ENCODE measurements around the gene TLCD3A.

The TLCD3A gene

GRCh38 chr17:689556-690275, 42.7 kb upstream of the TLCD3A start:
- TF ChIP-seq CTCF (IDR thresholded peaks at IDR 0.05; ENCODE audit: low read depth, low read length, missing control alignments) = no peak
- no peak for DNase-seq (ENCODE audit: extremely low read depth, low read depth)

GRCh38 chr17:690361-690760, 42.0 kb upstream of the TLCD3A start:
- H3K4me3 ChIP-seq (replicated peaks; ENCODE audit: low read depth, low read length) = no peak overlapping the region
- no peak for DNase-seq (ENCODE audit: extremely low read depth, low read depth)
- TF ChIP-seq CTCF (IDR thresholded peaks at IDR 0.05; ENCODE audit: low read depth, low read length, missing control alignments) = no peak

More at GRCh38 chr17:689556-690275, 42.7 kb upstream of the TLCD3A start:
- no peak overlapping the region for H3K4me3 ChIP-seq (replicated peaks; ENCODE audit: low read depth, low read length)

- TF ChIP-seq CTCF (IDR thresholded peaks at IDR 0.05; ENCODE audit: low read depth, low read length, missing control alignments) = no peak
- no peak for DNase-seq (ENCODE audit: extremely low read depth, low read depth)
- no peak overlapping the region for H3K4me3 ChIP-seq (replicated peaks; ENCODE audit: low read depth, low read length)
Observed at GRCh38 chr17:691423-691822, 41.0 kb upstream of the TLCD3A start.

GRCh38 chr17:692116-692515, 40.3 kb upstream of the TLCD3A start:
- no peak for DNase-seq (ENCODE audit: extremely low read depth, low read depth)
- no peak for TF ChIP-seq CTCF (IDR thresholded peaks at IDR 0.05; ENCODE audit: low read depth, low read length, missing control alignments)
- H3K4me3 ChIP-seq (replicated peaks; ENCODE audit: low read depth, low read length) = no peak overlapping the region

GRCh38 chr17:693791-694638, 38.4 kb upstream of the TLCD3A start:
- DNase-seq (ENCODE audit: extremely low read depth, low read depth) = peak; percentile 89
- no peak overlapping the region; the same call in 1 of the 2 replicates for H3K4me3 ChIP-seq (replicated peaks; ENCODE audit: low read depth, low read length)
- TF ChIP-seq CTCF (IDR thresholded peaks at IDR 0.05; ENCODE audit: low read depth, low read length, missing control alignments) = no peak

- H3K4me3 ChIP-seq (replicated peaks; ENCODE audit: low read depth, low read length) = no peak overlapping the region
- DNase-seq (ENCODE audit: extremely low read depth, low read depth) = no peak
- no peak for TF ChIP-seq CTCF (IDR thresholded peaks at IDR 0.05; ENCODE audit: low read depth, low read length, missing control alignments)
Observed at GRCh38 chr17:696369-696768, 36.0 kb upstream of the TLCD3A start.

Data from HFF-Myc (cell line).